ENCODE measurements around the gene ZYX. TPM values are rescaled to one million over a fixed set of nuclear protein-coding genes. Genes with fewer than 3 reads are reported as not detected.

The ZYX gene
- total RNA-seq, 1 donor from 2014 or later, result 231 TPM

GRCh38 chr7:143396182-143396581, 15.0 kb downstream of the ZYX start:
- peaks cover 13% of the 10 kb centered on the region for H3K36me3 ChIP-seq
- H3K27ac ChIP-seq, result peak overlapping the region; percentile 57
- intact Hi-C loops (cut with DNase I), result no loop called here
- no peak for DNase-seq
- no peaks in the 10 kb centered on the region for H3K9me3 ChIP-seq
- TF ChIP-seq CTCF (IDR thresholded peaks at IDR 0.05), result no peak
- no peaks in the 10 kb centered on the region for H3K27me3 ChIP-seq (ENCODE audit: low read depth)
- no peak for ATAC-seq
- H3K4me3 ChIP-seq, result no peak overlapping the region
- H3K4me1 ChIP-seq, result peaks cover 48% of the 10 kb centered on the region

GRCh38 chr7:143396625-143397556, 15.7 kb downstream of the ZYX start:
- DNase-seq, result peak; percentile 63
- peak; percentile 41 to 69 for ATAC-seq
- no peaks in the 10 kb centered on the region for H3K9me3 ChIP-seq
- TF ChIP-seq CTCF (IDR thresholded peaks at IDR 0.05), result no peak
- peak overlapping the region; percentile 57 for H3K27ac ChIP-seq
- peaks cover 6% of the 10 kb centered on the region for H3K36me3 ChIP-seq
- peaks cover 41% of the 10 kb centered on the region for H3K4me1 ChIP-seq
- H3K4me3 ChIP-seq, result no peak overlapping the region
- intact Hi-C loops (cut with DNase I), result no loop called here
- no peaks in the 10 kb centered on the region for H3K27me3 ChIP-seq (ENCODE audit: low read depth)

GRCh38 chr7:143397710-143398530, 16.8 kb downstream of the ZYX start:
- ATAC-seq (no peak), DNase-seq (no peak)
- H3K27ac ChIP-seq, result no peak overlapping the region
- H3K36me3 ChIP-seq, result peaks cover 4% of the 10 kb centered on the region
- no peaks in the 10 kb centered on the region for H3K9me3 ChIP-seq
- TF ChIP-seq CTCF (IDR thresholded peaks at IDR 0.05), result no peak
- H3K27me3 ChIP-seq (ENCODE audit: low read depth), result no peaks in the 10 kb centered on the region
- intact Hi-C loops (cut with DNase I), result no loop called here
- H3K4me1 ChIP-seq, result peaks cover 31% of the 10 kb centered on the region
- no peak overlapping the region for H3K4me3 ChIP-seq

GRCh38 chr7:143398616-143399015, 17.5 kb downstream of the ZYX start:
- intact Hi-C loops (cut with DNase I), result no loop called here
- H3K4me3 ChIP-seq, result no peak overlapping the region
- H3K27ac ChIP-seq, result no peak overlapping the region
- DNase-seq (no peak), ATAC-seq (no peak)
- H3K9me3 ChIP-seq, result no peaks in the 10 kb centered on the region
- peaks cover 4% of the 10 kb centered on the region for H3K36me3 ChIP-seq
- H3K4me1 ChIP-seq, result peaks cover 24% of the 10 kb centered on the region
- no peak for TF ChIP-seq CTCF (IDR thresholded peaks at IDR 0.05)
- H3K27me3 ChIP-seq (ENCODE audit: low read depth), result no peaks in the 10 kb centered on the region

GRCh38 chr7:143399151-143399550, 18.0 kb downstream of the ZYX start:
- H3K27me3 ChIP-seq (ENCODE audit: low read depth), result no peaks in the 10 kb centered on the region
- H3K36me3 ChIP-seq, result peaks cover 4% of the 10 kb centered on the region
- TF ChIP-seq CTCF (IDR thresholded peaks at IDR 0.05), result no peak
- H3K4me1 ChIP-seq, result peaks cover 21% of the 10 kb centered on the region
- ATAC-seq (no peak), DNase-seq (no peak)
- no peaks in the 10 kb centered on the region for H3K9me3 ChIP-seq
- H3K4me3 ChIP-seq, result no peak overlapping the region
- intact Hi-C loops (cut with DNase I), result no loop called here
- no peak overlapping the region for H3K27ac ChIP-seq
